ENCODE data around the gene CD7.
A peak's percentile ranks its signal among the peaks of the same experiment; 100 is the strongest.

CD7 gene

DNA sequence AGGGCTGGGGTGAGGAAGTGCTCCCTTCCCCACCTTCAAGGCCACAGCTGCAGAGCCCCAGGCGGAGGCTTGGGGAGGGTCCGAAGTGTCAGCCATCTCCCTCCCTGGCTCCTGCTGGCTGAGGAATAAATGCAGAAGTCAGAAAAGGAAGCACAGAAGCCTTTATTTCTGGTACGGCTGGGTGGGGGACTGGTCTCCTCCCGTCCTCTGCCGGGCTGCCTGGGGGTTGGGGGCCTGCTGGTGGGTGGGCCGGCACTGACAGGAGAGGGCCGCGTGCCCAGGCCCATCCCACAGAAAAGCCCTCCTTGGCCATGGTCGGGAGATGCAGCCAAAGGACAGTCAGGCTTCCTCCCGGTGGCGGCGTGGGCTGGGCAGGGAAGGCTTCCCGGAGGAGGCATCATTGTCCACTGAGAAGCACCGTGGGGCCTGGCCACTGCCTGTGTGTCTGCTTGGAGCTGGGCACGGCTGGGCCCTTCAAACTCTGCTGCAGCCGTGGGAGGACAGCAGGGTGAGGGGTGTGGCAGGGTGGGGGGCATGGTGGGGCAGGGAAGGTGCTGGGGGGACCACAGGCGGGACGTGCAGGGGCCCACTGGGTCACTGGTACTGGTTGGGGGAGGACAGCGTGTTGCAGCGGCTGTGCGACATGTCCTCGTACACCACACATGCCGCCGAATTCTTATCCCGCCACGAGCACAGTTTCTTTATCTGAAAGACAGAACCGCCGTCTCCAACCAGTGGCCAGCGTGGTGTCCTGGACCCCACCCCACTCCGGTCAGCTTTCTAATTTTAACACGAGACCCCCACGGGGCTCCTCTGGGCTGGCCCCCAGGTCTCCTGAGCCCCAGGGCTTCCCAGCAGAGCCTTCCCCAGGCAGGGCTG is 2.4 kb downstream of the CD7 start:
- DNase-seq (ENCODE audit: low spot score) = no peak

DNA sequence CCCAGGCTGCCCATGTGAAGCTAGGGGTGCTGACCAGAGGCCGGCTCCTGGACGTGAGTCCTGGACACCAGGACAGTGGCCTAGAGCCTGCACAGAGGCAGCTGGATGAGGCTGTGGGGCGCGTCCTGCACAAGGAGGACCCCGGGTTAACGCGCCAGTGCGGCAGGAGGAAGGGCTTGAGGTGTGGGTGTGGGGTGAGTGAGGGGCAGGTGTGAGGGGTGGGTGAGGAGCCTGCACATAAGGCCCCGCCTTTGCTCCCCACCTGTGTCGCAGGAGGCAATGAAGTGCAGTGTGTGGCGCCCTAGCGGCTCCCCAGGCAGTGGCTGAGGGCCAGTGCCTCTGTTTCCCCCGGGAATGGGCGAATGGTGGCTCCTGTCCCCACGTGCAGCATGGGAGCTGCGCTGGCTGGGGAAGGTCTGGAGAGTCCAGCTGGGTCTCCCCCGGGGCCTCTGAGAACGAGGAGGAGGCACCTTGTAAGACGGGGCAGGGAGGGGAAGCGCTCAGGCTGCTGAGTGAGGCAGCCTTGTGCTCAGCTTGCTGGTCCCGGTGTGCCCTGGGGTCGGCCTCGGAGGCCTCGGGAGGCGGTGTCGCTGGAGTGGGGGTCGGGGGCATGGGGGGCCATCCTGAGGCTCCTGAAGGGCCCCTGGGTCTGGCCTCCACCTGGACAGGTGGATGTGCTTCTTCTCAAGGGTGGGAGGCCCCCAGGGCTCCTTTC is 3.2 kb downstream of the CD7 start:
- DNase-seq (ENCODE audit: low spot score) = no peak

GRCh38 chr17:82313195-82314011 is 4.0 kb downstream of the CD7 start:
- no peak for DNase-seq (ENCODE audit: low spot score)

DNA sequence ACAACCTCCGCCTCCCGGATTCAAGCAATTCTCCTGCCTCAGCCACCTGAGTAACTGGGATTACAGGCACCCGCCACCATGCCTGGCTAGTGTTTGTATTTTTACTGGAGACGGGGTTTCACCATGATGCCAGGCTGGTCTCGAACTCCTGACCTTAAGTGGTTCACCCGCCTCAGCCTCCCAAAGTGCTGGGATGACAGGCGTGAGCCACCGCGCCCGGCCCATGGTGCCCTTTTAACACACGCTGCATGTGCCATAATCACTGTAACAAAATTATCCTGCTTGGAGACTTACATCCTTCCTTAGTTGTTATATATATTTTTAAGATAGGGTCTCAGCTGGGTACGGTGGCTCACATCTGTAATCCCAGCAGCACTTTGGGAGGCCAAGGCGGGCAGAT is 5.4 kb downstream of the CD7 start:
- no peak for DNase-seq (ENCODE audit: low spot score)

DNA sequence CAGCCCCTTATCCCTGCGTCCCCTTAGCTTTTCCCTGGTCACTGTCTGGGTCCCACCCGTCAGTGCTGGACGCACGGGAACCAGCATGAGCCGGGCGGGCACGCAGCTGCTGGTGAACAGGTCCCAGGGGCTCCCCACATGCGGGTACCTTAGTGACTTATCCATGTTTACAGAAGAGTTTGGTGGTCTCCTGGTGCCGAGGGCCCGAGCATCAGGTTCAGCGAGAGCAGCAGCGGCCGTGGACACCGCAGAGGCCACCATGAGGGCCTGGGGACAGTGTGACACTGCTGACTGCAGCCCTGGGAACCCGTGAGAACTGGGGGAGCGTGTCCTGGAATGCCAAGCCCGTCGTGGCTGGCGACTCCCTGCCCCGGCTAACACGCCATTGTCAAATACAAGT is 6.5 kb downstream of the CD7 start:
- no peak for DNase-seq (ENCODE audit: low spot score)

DNA sequence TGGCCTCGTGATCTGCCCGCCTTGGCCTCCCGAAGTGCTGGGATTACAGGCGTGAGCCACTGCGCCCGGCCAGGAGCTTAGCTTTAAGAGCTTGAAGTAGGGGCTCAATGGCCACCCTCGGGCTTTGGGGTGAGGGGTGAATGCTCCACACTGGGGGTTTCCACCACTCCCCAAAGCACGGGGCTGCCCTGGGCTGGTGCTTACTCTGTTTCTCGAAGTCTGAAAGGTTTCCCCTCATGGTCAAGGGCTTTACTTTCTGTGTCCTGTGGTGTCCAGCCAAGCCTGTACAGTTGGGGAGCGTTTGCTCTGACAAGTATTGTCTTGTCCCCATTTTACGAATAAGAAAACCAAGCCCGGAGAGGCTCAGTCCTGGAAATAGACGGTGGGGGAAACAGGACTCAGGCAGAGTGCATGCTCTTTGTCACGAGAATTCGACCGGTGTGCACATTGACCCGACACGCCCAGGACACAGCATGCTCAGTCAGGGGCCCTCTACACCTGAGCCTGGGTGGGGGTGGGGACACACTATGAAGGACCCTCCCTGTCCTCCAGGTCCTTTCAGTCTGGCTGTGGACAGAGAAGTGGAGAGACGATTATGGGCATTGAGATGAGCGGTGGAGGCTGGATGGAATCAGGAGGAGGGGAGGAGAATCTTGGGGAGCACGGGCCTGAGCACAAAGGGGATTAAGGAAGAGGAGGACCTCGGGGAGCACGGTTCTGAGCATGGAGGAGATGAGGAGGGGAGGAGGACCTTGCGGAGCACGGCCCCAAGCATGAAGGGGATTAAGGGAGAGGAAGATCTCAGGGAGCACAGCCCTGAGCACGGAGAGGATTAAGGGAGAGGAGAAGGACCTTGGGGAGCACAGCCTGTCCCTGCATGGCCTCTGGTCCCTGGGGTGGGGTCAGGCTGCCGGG is 7.5 kb downstream of the CD7 start:
- DNase-seq (ENCODE audit: low spot score) = no peak

GRCh38 chr17:82305727-82306300 is 11.6 kb downstream of the CD7 start:
- peak; percentile 82 for DNase-seq (ENCODE audit: low spot score)

DNA sequence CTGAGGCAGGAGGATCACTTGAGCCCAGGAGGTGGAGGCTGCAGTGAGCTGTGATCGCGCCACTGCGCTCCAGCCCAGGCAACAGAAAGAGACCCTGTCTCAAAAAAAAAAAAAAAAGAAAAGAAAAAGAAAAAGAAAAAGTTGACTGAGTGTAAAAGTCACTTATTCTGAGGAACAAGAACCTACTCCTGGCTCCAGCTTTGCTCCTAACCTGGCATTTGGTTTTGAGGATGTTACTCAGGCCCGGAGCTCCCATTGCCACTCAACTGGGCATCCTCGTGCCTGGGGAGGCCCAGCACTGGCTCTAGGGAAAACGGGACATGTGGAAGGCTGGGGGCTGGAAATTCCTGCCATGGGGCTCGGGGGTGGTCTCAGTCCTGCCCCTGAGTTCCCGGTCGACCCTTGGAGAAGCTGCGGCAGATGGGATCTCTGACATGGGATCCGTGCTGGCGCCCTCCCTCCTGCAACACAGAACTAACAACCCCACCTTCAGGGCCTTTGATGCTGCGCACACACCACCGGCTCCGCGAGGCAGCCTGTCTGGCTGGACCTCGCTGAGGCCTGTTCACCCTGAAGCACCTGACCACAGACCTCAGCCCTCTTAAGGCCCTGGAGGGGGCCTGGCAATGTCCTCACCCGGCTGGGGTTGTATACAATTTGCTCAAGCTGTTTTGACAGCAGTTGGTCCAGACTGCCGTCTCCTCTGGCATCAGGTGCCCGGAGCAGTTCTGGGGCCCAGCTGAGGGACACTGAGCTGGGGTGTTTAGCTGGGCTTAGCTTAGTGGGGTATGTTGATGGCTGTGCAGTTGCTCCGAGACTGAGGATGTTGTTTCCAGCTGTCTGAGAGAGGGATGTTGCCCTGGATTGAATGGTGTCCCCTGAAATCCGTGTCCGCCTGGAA is 12.3 kb downstream of the CD7 start:
- DNase-seq (ENCODE audit: low spot score) = peak; percentile 75

DNA sequence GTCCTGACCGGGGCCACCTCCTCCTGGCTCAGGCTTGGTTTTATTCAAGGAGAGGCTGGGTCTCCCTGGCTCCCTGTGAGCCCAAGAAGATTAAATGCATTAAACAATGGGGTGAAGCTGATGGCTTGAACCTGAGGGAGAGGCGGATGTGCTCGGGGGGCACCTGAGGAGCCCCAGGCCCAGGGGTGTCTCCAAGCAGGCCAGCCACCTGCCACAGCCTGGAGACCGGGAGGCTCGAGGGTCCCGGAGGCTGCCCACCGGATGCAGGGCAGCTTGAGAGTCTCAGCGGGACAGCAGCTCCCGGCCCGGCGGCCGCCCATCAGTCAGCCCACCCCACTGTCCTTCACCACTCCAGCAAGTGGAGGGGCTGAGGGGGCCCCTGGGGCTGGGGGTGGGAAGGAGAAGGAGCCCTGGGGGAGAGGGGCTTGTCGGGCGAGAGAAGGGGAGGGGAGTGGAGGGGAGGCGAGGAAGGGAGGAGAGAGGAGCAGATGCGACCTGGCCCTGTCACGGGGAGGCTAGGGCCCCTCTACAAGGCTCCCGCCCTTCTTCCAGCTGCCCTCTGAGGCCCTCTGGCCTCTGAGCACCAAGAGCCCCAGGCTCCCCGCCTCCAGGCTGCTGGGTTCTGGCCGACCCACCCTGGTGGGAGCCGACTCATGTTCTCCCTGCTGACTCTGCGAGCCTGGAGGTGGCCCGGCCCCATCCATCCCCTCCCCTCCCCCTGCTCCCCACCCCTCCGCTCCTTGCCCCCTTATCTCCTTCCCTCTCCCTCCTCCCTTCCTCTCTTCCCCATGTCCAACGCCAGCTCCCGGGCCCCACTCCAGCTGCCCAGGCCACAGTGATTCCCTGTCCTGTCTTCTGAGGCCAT is 13.2 kb downstream of the CD7 start:
- peak; percentile 70 for DNase-seq (ENCODE audit: low spot score)

DNA sequence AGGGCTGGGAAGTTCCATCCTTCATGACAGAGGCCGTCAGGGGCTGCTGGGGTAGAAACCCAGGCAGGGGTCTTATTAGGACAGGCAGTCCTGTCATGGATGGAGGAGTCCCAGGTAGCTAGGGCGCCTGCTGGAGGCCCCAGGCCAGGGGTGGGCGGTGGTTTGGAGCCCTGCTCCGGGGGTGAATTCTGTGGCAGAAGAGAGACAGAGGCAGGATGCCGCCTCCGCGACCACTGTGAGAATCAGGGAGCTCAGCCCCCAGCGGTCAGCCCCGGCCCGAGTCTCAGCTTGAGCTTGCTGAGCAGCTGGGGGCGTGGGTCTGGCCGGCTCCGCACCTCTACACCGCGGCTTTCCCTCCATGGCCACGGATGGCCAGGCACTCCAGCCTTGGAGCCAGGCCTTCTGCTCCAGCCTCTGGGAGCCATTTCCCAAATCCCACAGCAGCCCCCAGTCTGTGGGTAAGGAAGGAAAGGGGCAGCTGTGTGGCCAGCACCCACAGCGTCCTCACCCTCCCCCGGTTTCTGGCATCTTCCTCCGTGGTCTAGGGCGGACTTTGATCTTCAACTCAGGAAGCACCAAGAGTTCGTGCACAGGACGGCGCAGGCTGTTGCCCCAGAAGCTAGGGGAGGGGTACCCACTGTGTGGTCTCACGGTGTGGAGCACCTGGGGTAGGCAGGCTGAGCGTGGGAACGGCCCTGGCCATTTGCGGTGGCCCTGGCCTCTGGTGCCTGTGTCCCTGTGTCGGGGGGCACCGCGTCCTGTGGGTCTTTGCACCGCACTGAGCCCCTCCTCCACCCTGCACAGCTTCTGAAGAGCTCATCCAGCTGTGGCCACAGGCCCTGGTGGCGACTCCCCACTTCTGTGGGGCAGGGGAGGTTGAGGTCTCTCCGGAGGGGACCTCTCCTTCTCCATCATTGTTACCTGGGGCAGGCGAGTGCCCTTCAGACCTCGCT is 14.1 kb downstream of the CD7 start:
- DNase-seq (ENCODE audit: low spot score) = no peak

GRCh38 chr17:82302568-82302963 is 14.8 kb downstream of the CD7 start:
- no peak for DNase-seq (ENCODE audit: low spot score)

- no peak for DNase-seq (ENCODE audit: low spot score)
These were observed 15.4 kb downstream of the CD7 start for GRCh38 chr17:82301916-82302567.

DNA sequence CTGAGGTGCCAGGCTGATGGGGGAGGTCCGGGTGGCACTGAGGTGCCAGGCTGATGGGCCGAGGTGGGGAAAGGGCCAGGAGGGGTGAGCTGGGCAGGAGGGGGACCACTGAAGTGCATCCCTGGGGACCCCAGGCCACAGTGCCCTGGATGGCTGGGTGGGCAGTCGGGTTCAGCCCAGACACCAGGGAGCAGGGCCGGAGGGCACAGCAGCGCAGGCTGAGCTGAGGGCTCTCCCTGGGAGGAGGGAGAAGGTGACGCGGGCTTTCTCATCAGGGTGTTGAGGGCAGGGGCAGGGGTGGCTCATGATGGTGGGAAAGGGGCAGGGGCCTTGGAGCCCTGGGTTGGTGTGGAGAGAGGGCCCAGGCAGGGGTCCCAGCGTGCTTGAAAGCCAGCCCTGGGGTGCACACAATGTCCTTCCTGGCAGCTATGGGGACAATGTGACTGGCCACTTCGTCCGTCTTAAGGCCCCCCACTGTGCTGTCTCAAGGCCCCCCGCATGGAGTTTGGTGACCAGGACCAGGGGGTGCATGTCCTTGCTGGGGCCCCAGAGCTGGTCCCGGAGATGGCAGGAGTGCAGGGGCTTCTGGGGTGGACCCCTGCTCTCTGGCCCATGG is 16.0 kb downstream of the CD7 start:
- no peak for DNase-seq (ENCODE audit: low spot score)

- peak; percentile 67 for DNase-seq (ENCODE audit: low spot score)
These were observed 16.6 kb downstream of the CD7 start for GRCh38 chr17:82300707-82301270.

DNA sequence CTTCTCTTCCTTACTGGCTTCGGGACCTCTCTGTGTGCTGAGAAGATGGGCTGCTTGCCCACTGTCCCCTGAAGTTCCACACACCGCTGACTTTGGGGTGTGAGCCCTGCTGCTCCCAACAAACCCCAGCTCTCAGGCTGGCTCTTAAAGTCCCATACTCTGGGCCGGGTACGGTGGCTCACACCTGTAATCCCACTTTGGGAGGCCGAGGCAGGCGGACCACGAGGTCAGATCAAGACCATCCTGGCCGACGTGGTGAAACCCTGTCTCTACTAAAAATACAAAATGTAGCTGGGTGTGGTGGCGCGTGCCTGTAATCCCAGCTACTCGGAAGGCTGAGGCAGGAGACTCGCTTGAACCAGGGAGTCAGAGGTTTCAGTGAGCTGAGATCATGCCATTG is 17.2 kb downstream of the CD7 start:
- no peak for DNase-seq (ENCODE audit: low spot score)

GRCh38 chr17:82299452-82299851 is 18.0 kb downstream of the CD7 start:
- DNase-seq (ENCODE audit: low spot score) = no peak

All from SK-N-DZ (cell line).